HG03139 (cell line): ENCODE data around the gene KIF26A.

ENCODE experiments used
- ATAC-seq: cut with Tn5 transposase; IDR thresholded peaks from one replicate; pipeline ENCODE4 v1.9.1; 2021; ENCODE audit not compliant: unreplicated experiment

KIF26A gene

DNA sequence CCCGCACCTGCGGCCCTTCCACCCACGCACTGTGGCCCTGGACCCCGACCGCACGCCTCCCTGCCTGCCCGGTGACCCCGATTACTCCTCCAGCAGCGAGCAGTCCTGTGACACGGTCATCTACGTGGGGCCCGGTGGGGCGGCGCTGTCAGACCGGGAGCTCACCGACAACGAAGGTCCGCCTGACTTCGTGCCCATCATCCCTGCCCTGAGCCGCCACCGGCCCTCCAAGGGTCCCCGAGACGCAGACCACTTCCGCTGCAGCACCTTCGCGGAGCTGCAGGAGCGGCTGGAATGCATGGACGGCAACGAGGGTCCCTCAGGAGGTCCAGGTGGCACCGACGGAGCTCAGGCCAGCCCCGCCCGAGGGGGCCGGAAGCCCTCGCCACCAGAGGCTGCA lies 36.7 kb downstream of the KIF26A start:
- ATAC-seq = no peak

DNA sequence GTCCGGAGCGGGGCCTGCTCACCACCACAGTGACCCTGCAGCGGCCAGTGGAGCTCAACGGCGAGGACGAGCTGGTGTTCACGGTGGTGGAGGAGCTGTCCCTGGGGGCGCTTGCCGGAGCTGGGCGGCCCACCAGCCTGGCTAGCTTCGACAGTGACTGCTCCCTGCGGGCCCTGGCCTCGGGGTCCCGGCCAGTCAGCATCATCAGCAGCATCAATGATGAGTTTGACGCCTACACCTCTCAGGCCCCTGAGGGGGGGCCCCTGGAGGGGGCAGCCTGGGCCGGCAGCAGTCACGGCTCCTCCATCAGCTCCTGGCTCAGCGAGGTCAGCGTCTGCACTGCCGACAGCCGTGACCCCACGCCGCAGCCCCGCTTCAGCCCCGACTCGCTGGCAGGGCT lies 37.4 kb downstream of the KIF26A start:
- ATAC-seq = no peak

DNA sequence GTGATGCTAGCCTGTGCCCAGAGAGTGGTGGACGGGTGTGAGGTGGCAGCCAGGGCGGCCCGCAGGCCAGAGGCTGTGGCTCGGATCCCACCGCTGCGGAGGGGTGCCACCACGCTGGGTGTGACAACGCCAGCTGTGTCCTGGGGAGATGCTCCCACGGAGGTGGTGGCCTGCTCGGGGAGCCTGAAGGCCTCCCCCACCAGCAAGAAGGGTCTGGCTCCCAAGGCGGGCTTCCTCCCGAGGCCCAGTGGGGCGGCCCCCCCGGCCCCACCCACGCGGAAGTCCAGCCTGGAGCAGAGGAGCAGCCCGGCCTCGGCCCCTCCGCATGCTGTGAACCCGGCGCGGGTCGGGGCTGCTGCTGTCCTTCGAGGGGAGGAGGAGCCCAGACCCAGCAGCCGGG lies 38.2 kb downstream of the KIF26A start:
- ATAC-seq = no peak

DNA sequence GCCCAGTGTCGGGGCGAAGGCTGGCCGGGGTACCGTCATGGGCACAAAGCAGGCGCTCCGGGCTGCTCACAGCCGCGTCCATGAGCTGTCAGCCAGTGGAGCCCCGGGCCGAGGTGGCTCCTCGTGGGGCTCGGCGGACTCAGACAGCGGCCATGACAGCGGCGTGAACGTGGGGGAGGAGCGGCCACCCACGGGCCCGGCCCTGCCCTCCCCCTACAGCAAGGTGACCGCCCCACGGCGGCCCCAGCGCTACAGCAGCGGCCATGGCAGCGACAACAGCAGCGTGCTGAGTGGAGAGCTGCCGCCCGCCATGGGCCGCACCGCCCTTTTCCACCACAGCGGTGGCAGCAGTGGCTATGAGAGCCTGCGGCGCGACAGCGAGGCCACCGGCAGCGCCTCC lies 39.0 kb downstream of the KIF26A start:
- no peak for ATAC-seq

DNA sequence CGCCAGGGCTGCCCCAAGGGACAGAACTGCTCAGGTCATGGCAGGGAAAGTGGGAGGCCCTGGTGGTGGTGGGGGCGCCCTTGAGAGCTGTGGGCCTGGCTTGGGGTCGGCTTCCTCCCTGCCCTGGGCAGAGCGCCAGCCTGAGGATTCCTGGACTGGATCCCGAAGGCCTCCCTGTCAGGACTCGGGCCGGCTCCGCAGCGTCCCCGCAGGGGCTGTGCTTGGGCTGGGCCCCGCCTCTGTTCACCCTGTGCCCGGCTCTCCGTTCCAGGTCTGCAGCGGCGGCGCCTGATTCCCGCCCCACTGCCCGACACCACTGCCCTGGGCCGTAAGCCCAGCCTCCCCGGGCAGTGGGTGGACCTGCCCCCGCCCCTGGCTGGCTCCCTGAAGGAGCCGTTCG lies 39.9 kb downstream of the KIF26A start:
- no peak for ATAC-seq

DNA sequence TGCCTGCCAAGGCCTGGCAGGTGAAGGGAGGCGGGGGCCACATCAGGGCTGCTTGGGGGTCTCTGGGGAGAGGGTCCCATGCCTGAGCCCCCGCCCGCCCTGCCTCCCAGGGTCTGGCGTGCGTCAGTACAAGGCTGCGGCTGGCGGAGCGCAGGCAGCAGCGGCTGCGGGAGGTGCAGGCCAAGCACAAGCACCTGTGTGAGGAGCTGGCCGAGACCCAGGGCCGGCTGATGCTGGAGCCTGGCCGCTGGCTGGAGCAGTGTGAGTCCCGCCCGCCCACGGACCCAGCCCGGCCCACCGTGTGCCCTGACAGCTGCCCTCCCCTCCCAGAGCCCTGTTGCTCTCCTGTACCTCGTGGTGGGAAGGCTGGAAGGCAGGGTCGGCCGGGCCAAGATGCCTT lies 40.7 kb downstream of the KIF26A start:
- no peak for ATAC-seq

DNA sequence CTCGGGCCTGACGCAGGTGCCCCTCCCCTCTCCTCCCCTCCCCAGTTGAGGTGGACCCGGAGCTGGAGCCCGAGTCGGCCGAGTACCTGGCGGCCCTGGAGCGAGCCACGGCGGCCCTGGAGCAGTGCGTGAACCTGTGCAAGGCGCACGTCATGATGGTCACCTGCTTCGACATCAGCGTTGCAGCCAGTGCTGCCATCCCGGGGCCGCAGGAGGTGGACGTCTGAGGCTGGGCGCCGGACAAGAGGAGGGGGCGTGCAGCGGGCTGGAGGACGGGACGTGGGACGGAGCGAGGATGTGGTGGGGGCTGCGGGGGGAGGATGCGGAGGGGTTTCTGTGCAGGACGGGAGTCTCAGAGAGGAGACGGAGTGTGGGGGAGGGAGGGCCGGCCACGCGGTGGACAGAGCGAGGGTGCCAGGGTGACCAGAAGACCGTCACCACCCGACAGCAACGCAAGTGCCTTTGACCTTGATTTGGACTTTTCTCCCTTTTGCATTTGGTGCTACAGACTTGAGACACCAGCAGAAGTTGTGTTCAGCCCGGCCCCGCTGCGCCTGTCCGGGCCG lies 41.3 kb downstream of the KIF26A start:
- ATAC-seq = no peak

DNA sequence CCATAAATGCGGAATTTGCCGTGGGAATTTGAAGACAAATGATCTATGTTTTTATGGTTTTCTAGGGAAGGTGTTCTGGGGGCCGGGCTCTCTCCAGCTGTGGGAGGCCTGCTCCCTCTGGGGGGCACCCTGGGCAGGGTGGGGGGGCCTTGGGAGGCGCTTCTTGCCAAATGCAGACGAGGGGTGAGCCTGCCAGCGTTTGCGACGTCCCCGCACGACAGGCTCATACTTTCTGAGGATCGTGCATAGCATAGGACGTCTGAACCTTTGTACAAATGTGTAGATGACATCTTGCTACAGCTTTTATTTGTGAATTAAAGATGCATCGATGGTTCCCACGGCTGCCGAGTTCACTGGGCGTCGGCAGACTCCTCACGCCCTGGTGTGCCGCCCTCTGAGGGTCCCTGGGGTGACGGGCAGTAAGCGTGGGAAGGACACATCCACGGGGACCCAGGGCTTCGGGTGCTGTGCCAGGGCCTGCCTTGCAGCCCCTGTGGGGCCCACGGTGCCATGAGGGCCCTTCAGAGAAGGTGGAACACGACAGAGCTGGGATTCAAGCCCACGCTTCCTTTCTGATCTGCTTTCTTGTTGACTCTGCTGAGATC lies 42.3 kb downstream of the KIF26A start:
- no peak for ATAC-seq

DNA sequence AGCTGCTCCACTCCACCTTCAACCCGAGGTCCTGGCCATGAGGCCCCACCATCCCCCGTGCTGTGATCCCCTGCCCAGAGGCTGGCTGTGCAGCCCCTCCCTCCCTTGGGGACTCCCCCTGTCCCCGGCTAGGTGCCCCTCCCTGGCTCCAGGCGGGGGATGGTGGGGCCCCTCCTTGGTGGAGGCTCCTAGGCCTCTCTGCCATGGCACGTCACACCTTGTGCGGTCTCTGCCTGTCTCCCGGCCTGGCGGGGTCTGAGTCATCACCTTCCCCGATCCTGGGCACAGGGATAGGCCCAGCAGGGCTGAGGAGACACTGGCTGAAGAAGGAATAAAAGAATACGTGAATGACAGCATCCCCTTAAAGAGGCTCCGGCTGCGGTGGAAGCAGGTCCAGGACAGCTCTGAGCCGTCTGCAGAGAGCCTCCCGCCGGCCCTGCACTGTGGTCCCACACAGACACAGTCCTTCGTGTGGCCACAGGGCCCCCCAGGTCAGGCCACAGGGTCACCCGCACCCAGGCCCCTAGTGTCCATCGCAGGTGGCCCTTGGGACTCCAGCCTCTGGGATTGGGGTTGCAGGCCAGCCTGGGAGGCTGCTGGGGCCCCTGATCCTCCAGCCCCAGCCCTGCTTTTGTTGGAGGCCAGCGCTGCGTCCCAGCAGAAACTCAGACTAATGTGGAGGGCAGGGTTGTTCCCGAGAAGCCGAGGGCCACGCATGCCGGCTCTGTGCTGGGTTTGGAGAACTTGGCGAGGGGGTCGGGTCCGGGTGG lies 43.6 kb downstream of the KIF26A start:
- no peak for ATAC-seq

DNA sequence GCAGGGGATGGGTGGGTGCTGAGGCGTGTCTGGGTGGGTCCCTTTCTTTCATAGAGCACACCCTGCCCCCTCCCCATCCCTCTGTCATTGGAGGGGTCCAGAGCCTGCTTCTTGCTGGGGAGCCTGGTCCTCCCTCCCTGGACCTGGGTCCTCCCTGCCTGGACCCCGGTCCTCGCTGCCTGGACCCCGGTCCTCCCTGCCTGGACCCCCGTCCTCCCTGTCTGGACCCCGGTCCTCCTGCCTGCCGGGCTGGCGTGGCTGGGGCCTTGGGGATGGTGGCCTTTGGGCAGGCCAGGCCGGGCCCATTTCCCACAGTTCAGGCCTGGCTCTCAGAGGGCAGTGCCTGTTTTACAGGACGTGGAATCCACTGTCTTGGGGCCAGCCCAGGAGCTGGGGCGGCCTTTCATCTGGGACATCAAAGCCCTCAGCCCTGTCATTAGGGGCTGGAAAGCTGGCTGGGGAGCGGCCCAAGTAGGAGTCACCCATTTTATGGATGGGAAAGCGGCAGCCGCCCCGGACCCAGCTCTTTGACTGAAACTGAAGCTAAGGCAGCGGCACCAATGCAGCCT lies 44.6 kb downstream of the KIF26A start:
- ATAC-seq = no peak

DNA sequence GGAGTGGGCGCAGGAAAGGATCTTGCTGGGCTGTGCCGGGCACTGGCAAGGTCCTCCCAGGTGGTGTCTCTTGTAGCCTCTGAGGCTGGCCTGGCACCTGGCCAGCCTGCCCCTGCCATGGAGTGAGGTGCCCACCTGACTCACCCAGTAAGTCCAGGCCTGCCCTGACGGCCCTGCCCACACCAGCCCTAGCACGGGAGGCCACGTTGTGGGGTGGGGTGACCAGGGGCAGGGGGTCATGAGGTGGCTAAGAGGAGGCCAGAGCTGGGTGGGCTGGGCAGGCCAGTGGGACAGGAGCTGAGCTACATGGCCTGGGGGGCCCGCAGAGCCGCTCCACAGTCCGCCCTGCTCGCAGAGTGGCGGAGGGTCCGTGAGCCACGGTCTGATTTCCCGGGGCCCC lies 45.4 kb downstream of the KIF26A start:
- no peak for ATAC-seq

DNA sequence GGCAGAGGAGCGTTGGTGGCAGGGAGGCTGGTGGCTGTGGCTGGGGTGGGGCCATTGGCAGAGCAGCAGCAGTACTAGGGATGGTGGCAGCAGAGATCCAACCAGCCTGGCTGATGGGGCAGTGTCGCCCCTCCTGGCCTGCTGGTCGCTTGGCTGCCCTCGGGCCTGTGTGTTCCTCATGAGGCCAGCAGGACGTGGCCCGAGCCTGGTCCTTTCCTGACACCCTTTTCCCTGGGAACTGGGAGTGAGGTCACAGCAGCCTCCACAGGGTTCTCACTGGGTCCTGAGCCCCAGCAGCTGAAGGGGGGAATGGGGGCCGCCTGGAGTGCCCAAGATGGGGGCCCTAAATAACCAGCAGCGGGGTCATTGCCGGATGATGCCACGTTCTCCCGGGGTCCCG lies 46.1 kb downstream of the KIF26A start:
- ATAC-seq = no peak

DNA sequence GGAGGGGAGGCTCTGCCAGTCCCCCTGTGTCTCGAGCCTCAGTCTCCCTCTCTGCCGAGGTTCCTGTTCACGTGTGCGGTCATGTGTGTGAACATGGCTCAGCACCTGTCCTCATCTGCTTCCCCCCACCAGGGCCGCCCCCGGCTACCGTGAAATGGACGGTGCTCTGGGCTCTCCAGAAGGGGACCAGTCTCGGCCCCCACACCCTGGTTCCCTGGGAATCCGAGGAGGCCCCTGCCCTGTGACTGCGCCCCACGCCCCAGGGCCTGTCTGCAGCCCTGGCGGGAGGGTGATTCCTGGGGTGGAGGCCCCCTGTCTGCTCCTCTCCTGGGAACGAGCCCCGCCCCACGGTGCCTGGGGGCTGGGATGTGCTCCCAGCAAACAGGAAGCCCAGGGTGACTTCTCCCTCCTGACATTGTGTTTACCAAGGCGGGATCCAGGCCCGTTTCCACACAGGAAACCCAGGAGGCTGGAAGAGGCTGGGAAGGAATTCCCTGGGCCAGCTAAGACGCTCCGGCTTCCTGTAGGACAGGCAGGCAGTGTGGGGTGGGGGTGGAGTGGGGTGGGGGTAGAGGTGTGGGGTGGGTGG lies 46.6 kb downstream of the KIF26A start:
- no peak for ATAC-seq

DNA sequence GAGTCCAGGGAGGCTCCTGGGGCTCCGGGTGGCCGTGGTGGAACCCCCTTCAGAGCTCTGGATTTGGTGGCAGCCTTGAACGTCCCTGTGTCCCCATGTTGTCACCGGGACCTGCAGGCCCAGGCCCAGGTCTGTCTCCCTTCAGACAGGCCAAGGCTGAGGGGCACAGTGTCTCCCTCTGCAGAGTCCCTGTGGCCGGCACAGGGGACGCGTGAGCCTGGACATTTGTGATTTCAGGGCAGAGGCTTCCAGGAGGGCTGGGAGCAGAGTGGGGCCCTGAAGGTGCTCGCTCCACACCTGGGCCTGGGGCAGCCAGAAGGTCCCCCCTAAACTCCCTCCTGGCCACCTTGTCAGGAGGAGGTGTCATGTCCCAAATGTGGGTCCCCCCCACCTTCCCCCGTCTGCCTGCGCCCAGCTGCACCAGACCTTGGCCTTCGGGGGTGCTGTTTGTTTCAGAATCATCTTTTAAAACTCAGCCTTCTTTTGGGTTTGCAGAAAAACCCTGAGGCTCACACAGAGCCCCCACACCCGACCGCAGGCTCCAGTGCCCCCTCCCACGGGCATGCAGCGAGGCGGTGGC lies 47.6 kb downstream of the KIF26A start:
- no peak for ATAC-seq

DNA sequence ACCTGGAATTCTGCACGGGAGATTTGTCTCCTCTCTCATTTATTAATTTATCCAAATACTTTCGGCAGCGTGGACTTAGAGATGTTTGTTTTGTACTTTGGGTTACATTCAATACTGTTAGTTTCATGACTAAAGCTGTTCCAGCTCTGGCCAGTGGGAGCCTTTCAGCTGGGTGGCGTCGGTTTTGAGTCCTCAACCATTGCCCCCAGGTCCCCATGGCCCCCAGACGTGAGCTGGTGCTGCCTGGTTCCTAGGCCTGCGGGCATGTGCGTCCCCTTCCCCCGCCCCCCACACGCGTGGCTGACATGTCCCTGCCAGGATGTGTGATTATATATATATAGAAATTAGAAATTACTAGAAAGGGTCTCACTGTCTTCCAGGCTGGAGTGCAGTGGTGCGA lies 48.2 kb downstream of the KIF26A start:
- ATAC-seq = no peak

DNA sequence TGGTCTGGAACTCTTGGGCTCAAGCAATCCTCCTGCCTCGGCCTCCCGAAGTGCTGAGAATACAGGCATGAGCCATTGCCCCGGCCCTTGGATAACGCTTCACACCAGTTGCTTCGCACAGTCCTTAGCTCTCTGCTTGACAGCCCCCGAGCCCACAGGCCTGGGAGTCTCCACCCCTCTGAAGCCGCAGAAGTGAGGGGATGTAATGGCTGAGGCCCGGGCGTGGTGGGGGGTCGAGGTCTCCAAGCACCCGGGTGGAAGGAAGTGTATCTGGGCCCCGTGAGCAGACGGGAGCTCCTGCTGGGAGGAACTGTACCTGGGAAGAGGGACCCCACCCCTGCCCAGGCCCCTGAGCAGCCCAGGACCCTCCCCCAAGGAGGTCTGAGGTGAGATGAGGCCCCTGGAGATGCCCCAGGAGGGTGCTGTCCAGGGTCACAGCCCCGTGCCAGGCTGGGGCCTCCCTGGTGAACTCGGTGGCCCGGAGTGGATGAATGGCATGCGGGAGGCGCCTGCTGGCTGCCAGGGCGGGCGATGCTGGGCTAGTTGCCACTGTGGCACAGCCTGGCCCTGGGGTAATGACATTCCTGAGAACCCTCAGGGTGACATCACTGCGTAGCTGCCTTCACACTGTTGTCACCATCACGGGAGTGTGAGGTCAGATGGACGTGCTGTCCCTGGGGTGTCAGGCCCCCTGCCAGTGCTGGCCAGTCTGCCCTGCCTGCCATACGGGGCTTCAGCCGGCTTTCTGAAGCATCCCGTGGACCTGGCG lies 48.9 kb downstream of the KIF26A start:
- ATAC-seq = no peak

DNA sequence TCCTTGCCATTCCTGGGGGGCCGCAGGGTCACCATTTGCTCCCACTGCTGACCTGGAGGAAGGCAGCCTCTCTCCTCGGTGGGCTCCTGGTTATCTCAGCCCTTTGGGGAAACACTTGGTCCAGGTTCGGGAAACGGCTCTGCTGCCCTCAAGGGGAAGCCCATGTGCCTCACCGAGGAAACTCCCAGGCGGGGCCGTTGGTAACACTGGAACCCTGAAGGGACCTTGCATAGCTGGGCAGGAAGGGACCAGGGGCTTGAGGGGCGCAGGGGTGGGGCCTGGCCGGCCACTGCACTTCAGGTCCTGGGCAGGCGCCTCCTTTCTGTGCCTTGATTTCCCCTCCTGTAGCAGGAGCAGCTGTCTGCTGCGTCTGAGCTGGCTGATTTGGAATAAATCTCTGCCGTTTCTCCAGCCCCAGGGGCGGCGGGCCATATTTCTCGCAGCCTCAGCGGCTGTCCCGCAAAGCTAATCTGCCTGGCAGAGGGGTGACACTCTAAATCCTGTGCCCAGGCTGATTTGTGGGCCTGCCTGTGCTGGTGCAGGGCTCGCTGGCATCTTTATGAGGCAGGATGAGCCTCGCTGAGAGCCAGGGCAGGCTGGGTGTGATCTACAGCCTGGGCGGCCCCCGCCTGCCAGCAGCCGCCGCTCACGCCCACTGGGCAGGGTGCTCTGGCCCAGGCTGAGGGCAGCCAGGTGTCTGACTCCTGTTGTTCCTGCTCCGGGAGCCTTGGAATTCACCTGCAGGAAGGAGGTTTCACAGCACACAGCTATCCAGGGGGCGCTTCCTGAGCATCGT lies 49.7 kb downstream of the KIF26A start:
- ATAC-seq = no peak

DNA sequence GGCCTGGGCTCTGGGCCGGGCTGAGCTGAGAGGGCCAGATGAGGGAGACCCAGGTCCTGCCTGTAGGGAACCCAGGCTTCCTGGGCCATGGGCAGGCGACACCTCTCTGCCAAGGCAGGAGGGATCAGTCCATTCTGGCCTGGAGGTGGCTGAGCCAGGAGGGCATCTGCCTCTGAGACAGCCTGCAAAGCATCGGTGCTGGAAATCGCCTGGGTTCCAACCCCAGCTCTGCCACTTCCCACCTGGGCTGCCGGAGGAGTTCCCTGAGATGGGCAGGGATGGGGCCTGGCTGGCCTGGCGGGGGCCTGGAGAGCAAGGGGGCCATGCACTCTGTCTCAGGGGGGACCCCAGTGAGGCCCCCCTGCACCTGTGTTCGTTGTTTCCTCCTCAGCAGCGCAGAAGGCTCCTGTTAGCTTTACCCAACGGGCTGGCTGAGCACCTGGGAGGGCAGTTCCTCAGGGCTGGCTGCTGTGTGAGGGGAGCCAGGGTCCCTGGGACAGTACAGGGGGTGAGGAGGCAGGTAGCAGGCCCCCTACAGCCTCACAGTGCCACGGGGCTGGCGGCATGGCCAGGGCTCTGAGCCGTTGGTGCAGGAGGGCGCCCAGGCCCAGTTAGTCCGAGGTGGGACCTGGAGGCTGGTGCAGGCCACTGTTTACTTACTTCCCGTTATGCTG lies 50.5 kb downstream of the KIF26A start:
- ATAC-seq = no peak

DNA sequence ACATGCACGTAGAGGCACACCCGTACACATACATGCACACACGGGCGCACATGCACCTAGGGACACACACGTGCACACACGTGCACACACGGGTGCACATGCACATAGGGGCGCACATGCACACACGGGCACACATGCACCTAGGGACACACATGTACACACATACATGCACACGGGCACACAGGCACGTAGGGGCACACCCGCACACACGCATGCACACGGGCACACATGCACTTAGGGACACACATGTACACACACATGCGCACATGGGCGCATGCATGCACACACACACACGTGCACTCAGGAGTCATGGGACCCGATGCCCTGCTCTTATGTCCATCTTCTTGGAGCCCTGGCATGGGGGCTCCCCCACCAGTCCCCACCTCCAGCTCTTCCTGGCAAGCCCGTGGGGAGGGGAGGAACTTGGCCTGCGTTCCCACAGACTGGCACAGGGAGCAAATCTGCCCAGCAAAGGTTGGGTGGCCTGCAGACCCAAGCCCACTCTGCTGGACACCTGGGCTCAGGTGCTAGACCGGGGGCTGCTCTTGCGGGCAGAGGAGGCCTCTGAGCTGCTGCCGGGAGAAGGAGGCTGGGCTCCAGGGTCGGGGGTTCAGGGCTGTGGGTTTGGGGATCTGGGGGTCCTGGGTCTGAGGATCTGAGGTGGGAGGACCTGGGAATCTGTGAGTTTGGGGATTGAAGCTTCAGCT lies 51.4 kb downstream of the KIF26A start:
- ATAC-seq = no peak
